ENCODE measurements around the gene XPR1.

DNA sequence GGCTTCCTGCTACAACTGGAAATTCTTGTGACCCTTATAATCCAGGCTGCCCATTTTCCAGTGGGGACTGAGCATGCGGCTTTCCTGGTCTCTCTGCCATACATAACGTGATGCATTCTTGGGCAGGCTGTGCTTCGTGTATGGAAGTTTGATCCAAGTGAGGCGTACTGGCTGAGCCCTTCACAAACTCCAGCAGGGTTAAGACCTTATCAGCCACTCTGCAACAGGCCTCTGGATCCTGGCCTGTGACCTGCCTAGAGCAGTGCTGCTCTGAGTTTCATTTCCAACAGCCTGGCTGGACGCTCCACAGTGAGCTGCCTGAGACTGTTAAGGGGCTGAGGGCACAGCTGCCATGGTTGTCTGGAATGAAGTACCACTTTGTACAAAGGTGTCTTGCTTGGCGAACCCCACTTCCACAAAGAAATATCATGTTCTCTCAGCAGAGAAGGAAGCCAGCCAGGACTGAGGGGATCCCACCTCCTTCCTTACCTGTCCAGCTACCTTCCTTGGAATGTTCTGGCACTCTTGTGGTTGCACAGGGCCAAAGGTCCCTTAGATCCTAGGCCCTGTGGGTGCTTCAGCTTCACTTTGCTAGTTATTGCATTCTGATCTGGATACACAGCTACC lies 28.5 kb upstream of the XPR1 start:
- TF ChIP-seq CTCF (IDR thresholded peaks at IDR 0.05), result no peak
- no peak for TF ChIP-seq EP300 (IDR thresholded peaks at IDR 0.05)
